ENCODE data around the gene PLSCR3. TPM values are rescaled to one million over a fixed set of nuclear protein-coding genes. Genes with fewer than 3 reads are reported as not detected.

Gene PLSCR3
- total RNA-seq, 2 experiments from 2014 or later = 78.2 to 87.0 TPM

- POLR2A ChIA-PET = no interaction called here
- CTCF ChIA-PET = no interaction called here
- no peaks in the 10 kb centered on the region for H3K27me3 Mint-ChIP-seq
- no peak overlapping the region for H3K4me3 Mint-ChIP-seq
- DNase-seq = no peak
- no peaks in the 10 kb centered on the region for H3K9me3 Mint-ChIP-seq
- H3K36me3 Mint-ChIP-seq = no peaks in the 10 kb centered on the region
- H3K27ac Mint-ChIP-seq = no peak overlapping the region
- intact Hi-C loops (cut with micrococcal nuclease) = no loop called here
- peaks cover 9% of the 10 kb centered on the region for H3K4me1 Mint-ChIP-seq (ENCODE audit: low read depth)
These were observed 16.5 kb upstream of the PLSCR3 start for GRCh38 chr17:7410634-7411426.

GRCh38 chr17:7409716-7410115 lies 15.4 kb upstream of the PLSCR3 start:
- ChIA-PET POLR2A (no interaction called here), CTCF (no interaction called here)
- H3K36me3 Mint-ChIP-seq = no peaks in the 10 kb centered on the region
- intact Hi-C loops (cut with micrococcal nuclease) = no loop called here
- H3K27me3 Mint-ChIP-seq = no peaks in the 10 kb centered on the region
- peaks cover 15% of the 10 kb centered on the region for H3K4me1 Mint-ChIP-seq (ENCODE audit: low read depth)
- H3K27ac Mint-ChIP-seq = no peak overlapping the region
- H3K9me3 Mint-ChIP-seq = no peaks in the 10 kb centered on the region
- DNase-seq = no peak
- H3K4me3 Mint-ChIP-seq = no peak overlapping the region

- Mint-ChIP-seq H3K27ac (no peak overlapping the region), H3K27me3 (no peaks in the 10 kb centered on the region), H3K36me3 (no peaks in the 10 kb centered on the region), H3K4me1 (ENCODE audit: low read depth) (peaks cover 15% of the 10 kb centered on the region), H3K4me3 (no peak overlapping the region), H3K9me3 (no peaks in the 10 kb centered on the region)
- intact Hi-C loops (cut with micrococcal nuclease) = no loop called here
- ChIA-PET CTCF (no interaction called here), POLR2A (no interaction called here)
- DNase-seq = no peak
These were observed 14.5 kb upstream of the PLSCR3 start for GRCh38 chr17:7408863-7409262.

- Mint-ChIP-seq H3K4me3 (no peak overlapping the region), H3K36me3 (no peaks in the 10 kb centered on the region), H3K9me3 (no peaks in the 10 kb centered on the region), H3K4me1 (ENCODE audit: low read depth) (peaks cover 15% of the 10 kb centered on the region), H3K27me3 (no peaks in the 10 kb centered on the region), H3K27ac (no peak overlapping the region)
- ChIA-PET CTCF (interaction anchor here (1.5 kb wide), 1 partner anchor 52 kb away, joined by 3 read pairs; no protein-coding TSS in a partner anchor), POLR2A (no interaction called here)
- intact Hi-C loops (cut with micrococcal nuclease) = no loop called here
- DNase-seq = peak; percentile 53
These were observed 14.0 kb upstream of the PLSCR3 start for GRCh38 chr17:7408252-7408727.

- H3K27ac Mint-ChIP-seq = no peak within 1 kb of the TSS
- peaks cover 21% of the 10 kb centered on the region for H3K4me1 Mint-ChIP-seq (ENCODE audit: low read depth)
- POLR2A ChIA-PET = no interaction called here
- H3K36me3 Mint-ChIP-seq = no peaks in the 10 kb centered on the region
- intact Hi-C loops (cut with micrococcal nuclease) = no loop called here
- no peak for DNase-seq
- no peaks in the 10 kb centered on the region for H3K9me3 Mint-ChIP-seq
- H3K4me3 Mint-ChIP-seq = peak within 1 kb of the TSS; percentile 20
- CTCF ChIA-PET = interaction anchor here (1.5 kb wide), 1 partner anchor 52 kb away, joined by 3 read pairs; no protein-coding TSS in a partner anchor
- H3K27me3 Mint-ChIP-seq = no peaks in the 10 kb centered on the region
These were observed 13.3 kb upstream of the PLSCR3 start, which contains the start of gene NLGN2 for GRCh38 chr17:7407485-7408251. Gene NLGN2, plus strand, starts transcription at chr17:7407845. Its CDS starts 411 bp downstream, at chr17:7408256.

- ChIA-PET CTCF (interaction anchor here (1.0 to 1.5 kb wide), 2 partner anchors 30 to 51 kb away, joined by 3 to 6 read pairs; no protein-coding TSS in a partner anchor), POLR2A (no interaction called here)
- Mint-ChIP-seq H3K4me1 (ENCODE audit: low read depth) (peaks cover 21% of the 10 kb centered on the region), H3K9me3 (no peaks in the 10 kb centered on the region), H3K4me3 (no peak overlapping the region), H3K36me3 (no peaks in the 10 kb centered on the region), H3K27me3 (no peaks in the 10 kb centered on the region), H3K27ac (no peak overlapping the region)
- intact Hi-C loops (cut with micrococcal nuclease) = no loop called here
- DNase-seq = no peak
These were observed 12.8 kb upstream of the PLSCR3 start for GRCh38 chr17:7407082-7407481.

- intact Hi-C loops (cut with micrococcal nuclease) = no loop called here
- ChIA-PET CTCF (interaction anchor here (1.0 kb wide), 1 partner anchor 31 kb away, joined by 6 read pairs; no protein-coding TSS in a partner anchor), POLR2A (interaction anchor here (1.2 kb wide), 1 partner anchor 12 kb away, joined by 3 read pairs; the partner anchor contains the start of gene PLSCR3)
- no peaks in the 10 kb centered on the region for H3K36me3 Mint-ChIP-seq
- DNase-seq = no peak
- H3K27ac Mint-ChIP-seq = no peak overlapping the region
- no peaks in the 10 kb centered on the region for H3K27me3 Mint-ChIP-seq
- peaks cover 23% of the 10 kb centered on the region for H3K4me1 Mint-ChIP-seq (ENCODE audit: low read depth)
- H3K9me3 Mint-ChIP-seq = no peaks in the 10 kb centered on the region
- no peak overlapping the region for H3K4me3 Mint-ChIP-seq
These were observed 12.0 kb upstream of the PLSCR3 start for GRCh38 chr17:7406235-7406825.

GRCh38 chr17:7405350-7406234 lies 11.3 kb upstream of the PLSCR3 start:
- no peaks in the 10 kb centered on the region for H3K9me3 Mint-ChIP-seq
- peak overlapping the region; percentile 76 for H3K4me3 Mint-ChIP-seq
- DNase-seq = no peak
- ChIA-PET POLR2A (interaction anchor here (1.2 kb wide), 1 partner anchor 11 kb away, joined by 3 read pairs; the partner anchor contains the start of gene PLSCR3), CTCF (interaction anchor here (1.0 kb wide), 1 partner anchor 31 kb away, joined by 6 read pairs; no protein-coding TSS in a partner anchor)
- no peak overlapping the region for H3K27ac Mint-ChIP-seq
- H3K27me3 Mint-ChIP-seq = no peaks in the 10 kb centered on the region
- peaks cover 23% of the 10 kb centered on the region for H3K4me1 Mint-ChIP-seq (ENCODE audit: low read depth)
- intact Hi-C loops (cut with micrococcal nuclease) = loop anchor here (2.0 kb wide), 1 partner anchor 55 kb away; no protein-coding TSS in a partner anchor
- H3K36me3 Mint-ChIP-seq = no peaks in the 10 kb centered on the region

- Mint-ChIP-seq H3K4me1 (ENCODE audit: low read depth) (peaks cover 23% of the 10 kb centered on the region), H3K27me3 (no peaks in the 10 kb centered on the region), H3K4me3 (peak overlapping the region; percentile 97), H3K36me3 (no peaks in the 10 kb centered on the region), H3K27ac (peak overlapping the region; percentile 92), H3K9me3 (no peaks in the 10 kb centered on the region)
- peak; percentile 78 for DNase-seq
- POLR2A ChIA-PET = interaction anchor here (0.7 to 1.5 kb wide), 7 partner anchors 10 to 282 kb away, joined by 3 to 8 read pairs (median 3); partner anchors contain the start of genes PLSCR3, TP53 and WRAP53
- CTCF ChIA-PET = interaction anchor here (0.8 to 3.0 kb wide), 6 partner anchors 21 to 430 kb away, joined by 3 to 25 read pairs (median 4); partner anchors contain the start of genes SENP3 and TP53
- intact Hi-C loops (cut with micrococcal nuclease) = loop anchor here (1.0 to 5.0 kb wide), 7 partner anchors 11 to 283 kb away; partner anchors contain the start of genes EIF5A, PLSCR3, POLR2A and TMEM102
These were observed 10.5 kb upstream of the PLSCR3 start for GRCh38 chr17:7404737-7405349.

GRCh38 chr17:7403977-7404736 lies 9.8 kb upstream of the PLSCR3 start, which contains the start of gene TMEM256:
Gene TMEM256, minus strand, starts transcription at chr17:7404097. Its CDS starts 13 bp downstream, at chr17:7404084.
- Mint-ChIP-seq H3K27ac (peak within 1 kb of the TSS; percentile 92), H3K4me1 (ENCODE audit: low read depth) (peaks cover 25% of the 10 kb centered on the region), H3K4me3 (peak within 1 kb of the TSS; percentile 97), H3K9me3 (no peaks in the 10 kb centered on the region), H3K36me3 (no peaks in the 10 kb centered on the region), H3K27me3 (no peaks in the 10 kb centered on the region)
- CTCF ChIA-PET = interaction anchor here (0.8 to 3.0 kb wide), 10 partner anchors 20 to 689 kb away, joined by 3 to 25 read pairs (median 3); partner anchors contain the start of genes SENP3 and TP53
- POLR2A ChIA-PET = interaction anchor here (0.7 to 1.5 kb wide), 11 partner anchors 9 to 283 kb away, joined by 3 to 8 read pairs (median 3); partner anchors contain the start of genes PLSCR3, POLR2A, TP53 and WRAP53
- peak; percentile 99 for DNase-seq
- intact Hi-C loops (cut with micrococcal nuclease) = loop anchor here (1.0 to 5.0 kb wide), 7 partner anchors 10 to 284 kb away; partner anchors contain the start of genes EIF5A, PLSCR3, POLR2A and TMEM102
